Tibial nerve (tissue), 4 donors: ENCODE measurements around the gene CDKN1A.

ENCODE experiments used
- EP300 ChIP-seq, 2 donors: sonication (generic); formaldehyde crosslinking; IDR thresholded peaks; one replicate each; pipeline ENCODE4 v1.6.1; 2017; ENCODE audit warnings: antibody characterized with exemption in 2 of 2, mild to moderate bottlenecking in 1 of 2
- TF ChIP-seq, protein P1 (sequence below), 5 experiments: fragments of 200-600 bp in 3 of 5; fragments of 450-650 bp in 2 of 5; sonication (generic) in 3 of 5; IDR thresholded peaks; one replicate each; pipeline ENCODE4 v1.5.1; 2016 to 2019; ENCODE audit warnings: antibody characterized with exemption in 5 of 5, mild to moderate bottlenecking in 3 of 5, moderate library complexity in 2 of 5

DNA sequence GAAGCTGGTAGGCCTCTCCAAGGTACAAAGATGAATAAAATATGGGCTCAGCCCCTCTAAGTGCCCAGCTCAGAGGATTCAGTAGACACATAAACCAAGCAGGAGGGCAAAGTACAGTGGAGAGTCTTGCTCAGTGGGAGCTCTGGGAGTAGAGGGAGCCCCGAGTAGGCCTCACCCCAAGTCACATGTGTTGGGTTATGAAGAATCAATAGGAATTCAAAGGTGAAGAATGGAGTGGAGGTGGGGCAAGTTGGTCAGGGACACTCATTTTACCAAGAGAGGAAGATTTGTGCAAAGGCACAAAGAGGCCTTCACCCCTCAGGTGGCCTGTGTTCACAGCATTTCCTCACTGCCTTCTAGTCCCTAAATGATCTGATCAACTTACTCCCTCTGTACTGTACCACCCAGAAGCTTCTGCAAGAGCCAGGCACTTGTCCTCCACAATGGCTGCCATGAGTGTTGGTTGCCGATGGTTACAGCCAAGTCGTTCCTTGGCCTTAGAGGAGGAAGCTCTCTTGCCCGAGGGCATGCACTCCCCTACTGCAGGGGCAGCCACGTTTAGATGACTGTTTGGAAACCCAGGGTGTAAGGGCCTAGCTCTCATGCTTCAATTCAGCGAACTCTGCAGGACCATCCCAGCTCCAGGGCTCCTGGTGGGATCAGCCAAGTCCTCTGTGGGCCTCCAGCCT, 6.7 kb upstream of the CDKN1A start:
- TF ChIP-seq, protein P1, sequence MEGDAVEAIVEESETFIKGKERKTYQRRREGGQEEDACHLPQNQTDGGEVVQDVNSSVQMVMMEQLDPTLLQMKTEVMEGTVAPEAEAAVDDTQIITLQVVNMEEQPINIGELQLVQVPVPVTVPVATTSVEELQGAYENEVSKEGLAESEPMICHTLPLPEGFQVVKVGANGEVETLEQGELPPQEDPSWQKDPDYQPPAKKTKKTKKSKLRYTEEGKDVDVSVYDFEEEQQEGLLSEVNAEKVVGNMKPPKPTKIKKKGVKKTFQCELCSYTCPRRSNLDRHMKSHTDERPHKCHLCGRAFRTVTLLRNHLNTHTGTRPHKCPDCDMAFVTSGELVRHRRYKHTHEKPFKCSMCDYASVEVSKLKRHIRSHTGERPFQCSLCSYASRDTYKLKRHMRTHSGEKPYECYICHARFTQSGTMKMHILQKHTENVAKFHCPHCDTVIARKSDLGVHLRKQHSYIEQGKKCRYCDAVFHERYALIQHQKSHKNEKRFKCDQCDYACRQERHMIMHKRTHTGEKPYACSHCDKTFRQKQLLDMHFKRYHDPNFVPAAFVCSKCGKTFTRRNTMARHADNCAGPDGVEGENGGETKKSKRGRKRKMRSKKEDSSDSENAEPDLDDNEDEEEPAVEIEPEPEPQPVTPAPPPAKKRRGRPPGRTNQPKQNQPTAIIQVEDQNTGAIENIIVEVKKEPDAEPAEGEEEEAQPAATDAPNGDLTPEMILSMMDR (IDR thresholded peaks at IDR 0.05): no peak
- TF ChIP-seq EP300 (IDR thresholded peaks at IDR 0.05): no peak
